ENCODE data around the gene CLCNKA.

CLCNKA gene

GRCh38 chr1:16013908-16014258 is 8.0 kb upstream of the CLCNKA start:
- H3K4me3 ChIP-seq (replicated peaks; ENCODE audit: low read depth, low read length), result no peak overlapping the region
- TF ChIP-seq CTCF (IDR thresholded peaks at IDR 0.05; ENCODE audit: low read length, missing control alignments), result no peak
- no peak for DNase-seq (ENCODE audit: low read depth)

GRCh38 chr1:16014509-16015482 is 7.0 kb upstream of the CLCNKA start:
- no peak for TF ChIP-seq CTCF (IDR thresholded peaks at IDR 0.05; ENCODE audit: low read length, missing control alignments)
- no peak for DNase-seq (ENCODE audit: low read depth)
- no peak overlapping the region for H3K4me3 ChIP-seq (replicated peaks; ENCODE audit: low read depth, low read length)

GRCh38 chr1:16015491-16015890 is 6.3 kb upstream of the CLCNKA start:
- TF ChIP-seq CTCF (IDR thresholded peaks at IDR 0.05; ENCODE audit: low read length, missing control alignments), result no peak
- DNase-seq (ENCODE audit: low read depth), result no peak
- no peak overlapping the region for H3K4me3 ChIP-seq (replicated peaks; ENCODE audit: low read depth, low read length)

GRCh38 chr1:16015960-16016901 is 5.6 kb upstream of the CLCNKA start:
- TF ChIP-seq CTCF (IDR thresholded peaks at IDR 0.05; ENCODE audit: low read length, missing control alignments), result no peak
- no peak overlapping the region for H3K4me3 ChIP-seq (replicated peaks; ENCODE audit: low read depth, low read length)
- no peak for DNase-seq (ENCODE audit: low read depth)

- H3K4me3 ChIP-seq (replicated peaks; ENCODE audit: low read depth, low read length), result no peak overlapping the region
- no peak for TF ChIP-seq CTCF (IDR thresholded peaks at IDR 0.05; ENCODE audit: low read length, missing control alignments)
- no peak for DNase-seq (ENCODE audit: low read depth)
Measured at GRCh38 chr1:16017076-16017460, 4.8 kb upstream of the CLCNKA start.

GRCh38 chr1:16017461-16018303 is 4.2 kb upstream of the CLCNKA start, which contains the start of gene HSPB7:
Gene HSPB7, minus strand, starts transcription at chr1:16018043. Its CDS starts 80 bp downstream, at chr1:16017963.
- no peak within 1 kb of the TSS for H3K4me3 ChIP-seq (replicated peaks; ENCODE audit: low read depth, low read length)
- TF ChIP-seq CTCF (IDR thresholded peaks at IDR 0.05; ENCODE audit: low read length, missing control alignments), result no peak
- peak; percentile 80 for DNase-seq (ENCODE audit: low read depth)

All from fibroblast of pulmonary artery (primary cell).